Purkinje cell (primary cell): ENCODE results near the gene GNG8. TPM values are rescaled to one million over a fixed set of nuclear protein-coding genes. Genes with fewer than 3 reads are reported as not detected.

Source experiments
- polyA plus RNA-seq: library from polyadenylated mRNA; unstranded; fragments of >200 nt; fragmentation: Nextera tagmentation; gene quantifications from 2 replicates; pipeline ENCODE4 v1.2.1, GENCODE V29; 2014

GNG8 gene
- not detected in 2 replicates for polyA plus RNA-seq

GRCh38 chr19:46635920-46636761 is at the start of gene GNG8:
Gene GNG8, minus strand, starts transcription at chr19:46636202. Its CDS starts 1,520 bp downstream, at chr19:46634682.

DNA sequence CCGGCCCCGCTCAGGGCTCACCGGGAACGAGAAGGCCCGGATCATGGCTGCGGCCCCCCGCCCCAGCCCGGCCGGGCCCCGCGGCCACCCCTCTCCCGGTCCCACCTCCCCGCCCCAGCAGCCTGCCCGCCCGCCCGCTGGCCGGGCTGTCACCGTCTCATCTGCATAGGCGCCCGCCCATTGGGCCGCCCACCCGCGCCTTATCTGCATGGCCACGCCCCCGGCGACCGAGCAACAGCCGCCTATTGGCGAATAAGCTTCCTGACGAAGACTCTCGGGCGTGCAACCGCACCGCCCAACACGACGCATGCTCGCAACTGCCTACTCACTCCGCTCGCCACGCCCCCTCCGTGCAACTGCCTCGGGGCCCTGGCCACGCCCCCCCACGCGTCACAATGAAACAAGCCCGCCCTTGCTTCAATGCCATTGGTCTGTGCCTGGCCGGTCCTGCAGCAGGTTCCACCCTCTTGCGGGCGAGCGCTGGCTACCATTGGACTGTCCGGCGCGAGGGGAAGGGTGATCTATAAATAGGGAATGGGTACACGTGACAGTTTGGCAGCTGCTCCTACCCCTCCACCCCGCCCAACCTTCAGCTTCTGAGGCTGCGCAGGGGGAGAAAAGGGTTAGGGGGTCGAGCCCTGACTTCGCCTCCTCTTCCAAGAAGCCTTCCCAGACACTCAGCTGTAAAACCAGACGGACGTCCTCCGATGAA is 25.2 kb upstream of the GNG8 start, which contains the start of gene DACT3:
DACT3 (minus strand) TSS at position 163 of the 712 bp plus-strand sequence; CDS start at position 45, 118 bp downstream.

GRCh38 chr19:46624958-46625661 is 10.9 kb downstream of the GNG8 start, which contains the start of gene PTGIR:
Gene PTGIR, minus strand, starts transcription at chr19:46625089. Its CDS starts 864 bp downstream, at chr19:46624225.

GRCh38 chr19:46601318-46602224 is 34.4 kb downstream of the GNG8 start, which contains the start of gene CALM3:
Gene CALM3, plus strand, starts transcription at chr19:46601330. Its CDS starts 105 bp downstream, at chr19:46601435.

Other genes starting within 250 kb of the GNG8 start
- 0.20 TPM in 1 of 2 replicates, not detected in the other for gene CCDC8, start 222.6 kb downstream of the GNG8 start, polyA plus RNA-seq
- gene PNMA8C, start 207.3 kb downstream of the GNG8 start, polyA plus RNA-seq, result 13.3 and 17.1 TPM in 2 replicates
- gene PNMA8A, start 164.6 kb downstream of the GNG8 start, polyA plus RNA-seq, result 60.9 and 72.2 TPM in 2 replicates
- gene PNMA8B, start 140.3 kb downstream of the GNG8 start, polyA plus RNA-seq, result 4.9 and 6.1 TPM in 2 replicates
- 322 and 421 TPM in 2 replicates for gene CALM3, start 34.9 kb downstream of the GNG8 start, polyA plus RNA-seq
- gene PTGIR, start 11.1 kb downstream of the GNG8 start, polyA plus RNA-seq, result not detected in 2 replicates
- gene DACT3, start 25.0 kb upstream of the GNG8 start, polyA plus RNA-seq, result 3.3 and 7.1 TPM in 2 replicates
- gene PRKD2, start 80.9 kb upstream of the GNG8 start, polyA plus RNA-seq, result 0.87 TPM in 1 of 2 replicates, not detected in the other
- gene FKRP, start 109.9 kb upstream of the GNG8 start, polyA plus RNA-seq, result 9.0 and 9.2 TPM in 2 replicates
- gene STRN4, start 110.2 kb upstream of the GNG8 start, polyA plus RNA-seq, result 3.9 and 4.8 TPM in 2 replicates
- 0.21 TPM in 1 of 2 replicates, not detected in the other for gene SLC1A5, start 152.4 kb upstream of the GNG8 start, polyA plus RNA-seq
- 49.7 and 57.9 TPM in 2 replicates for gene AP2S1, start 214.6 kb upstream of the GNG8 start, polyA plus RNA-seq
- gene ARHGAP35, start 224.8 kb upstream of the GNG8 start, polyA plus RNA-seq, result 7.6 and 7.8 TPM in 2 replicates